ENCODE measurements around the gene NLRC3. TPM values are rescaled to one million over a fixed set of nuclear protein-coding genes. Genes with fewer than 3 reads are reported as not detected.

The NLRC3 gene
- polyA plus RNA-seq, 1 of the 3 experiments (the other 2 are of a cell fraction), result not detected

GRCh38 chr16:3625911-3626732, 48.9 kb upstream of the NLRC3 start:
- Histone ChIP-seq H3K9me2 (no peaks in the 10 kb centered on the region), H3K27ac (ENCODE audit: low read depth in 2 of 2, low read length in 1 of 2) (no peak overlapping the region), H3K36me3 (replicated peaks in 1 of 2; ENCODE audit: control insufficient read depth in 1 of 2, insufficient read depth in 2 of 2, low read length in 1 of 2) (no peaks in the 10 kb centered on the region), H3K27me3 (ENCODE audit: insufficient read depth) (no peaks in the 10 kb centered on the region), H4K20me1 (ENCODE audit: insufficient read depth) (0 out of 2 replicates have a peak, but pooled peaks cover 5% of the 10 kb centered on the region), H3F3A (replicated peaks; ENCODE audit: insufficient read depth) (peaks cover 5% of the 10 kb centered on the region), H3K9me3 (no peaks in the 10 kb centered on the region), H3K4me3 (ENCODE audit: low read depth in 2 of 2, low read length in 1 of 2) (no peak overlapping the region), H3K79me2 (ENCODE audit: insufficient read depth) (peaks cover 29% of the 10 kb centered on the region), H3K4me1 (ENCODE audit: control insufficient read depth in 1 of 2, insufficient read depth in 2 of 2, low read depth in 1 of 2, low read length in 1 of 2) (peaks cover 0 to 6% of the 10 kb centered on the region in 2 experiments; a peak in 1 of 4 replicates), H2AFZ (ENCODE audit: low read depth) (no peak overlapping the region), H3K4me2 (no peak overlapping the region), H3K9ac (no peak overlapping the region)
- 0 out of 2 replicates have a peak, but pooled peaks have one; percentile 19 for TF ChIP-seq RAD21 (IDR thresholded peaks at IDR 0.05; ENCODE audit: low read length)
- no peak for TF ChIP-seq GATA2 (CRISPR knock-in tag; IDR thresholded peaks at IDR 0.05)
- no peak for DNase-seq
- ChIA-PET CTCF (no interaction called here), POLR2A (no interaction called here)
- 95% methylated on average over 4 of the region's 4 CpGs for WGBS (ENCODE audit: low lambda C conversion rate)

GRCh38 chr16:3625331-3625730, 48.1 kb upstream of the NLRC3 start:
- Histone ChIP-seq H3K4me2 (no peak overlapping the region), H3K27me3 (ENCODE audit: insufficient read depth) (no peaks in the 10 kb centered on the region), H3K4me1 (ENCODE audit: control insufficient read depth in 1 of 2, insufficient read depth in 2 of 2, low read depth in 1 of 2, low read length in 1 of 2) (peaks cover 0 to 6% of the 10 kb centered on the region in 2 experiments; a peak in 1 of 4 replicates), H3F3A (replicated peaks; ENCODE audit: insufficient read depth) (peaks cover 5% of the 10 kb centered on the region), H4K20me1 (ENCODE audit: insufficient read depth) (0 out of 2 replicates have a peak, but pooled peaks cover 5% of the 10 kb centered on the region), H3K36me3 (replicated peaks in 1 of 2; ENCODE audit: control insufficient read depth in 1 of 2, insufficient read depth in 2 of 2, low read length in 1 of 2) (no peaks in the 10 kb centered on the region), H3K27ac (ENCODE audit: low read depth in 2 of 2, low read length in 1 of 2) (no peak overlapping the region), H3K9me3 (no peaks in the 10 kb centered on the region), H3K9me2 (no peaks in the 10 kb centered on the region), H3K9ac (no peak overlapping the region), H3K79me2 (ENCODE audit: insufficient read depth) (peaks cover 29% of the 10 kb centered on the region), H2AFZ (ENCODE audit: low read depth) (no peak overlapping the region), H3K4me3 (ENCODE audit: low read depth in 2 of 2, low read length in 1 of 2) (no peak overlapping the region)
- POLR2A ChIA-PET, result no interaction called here
- no peak for DNase-seq
- CTCF ChIA-PET, result no interaction called here
- 92% methylated on average over 5 of the region's 5 CpGs for WGBS (ENCODE audit: low lambda C conversion rate)
- no peak for TF ChIP-seq ZBTB33 (IDR thresholded peaks at IDR 0.05; ENCODE audit: borderline replicate concordance, low read depth)
- no peak for TF ChIP-seq YY1 (IDR thresholded peaks at IDR 0.05; ENCODE audit: low read depth)
- TF ChIP-seq PBX3 (IDR thresholded peaks at IDR 0.05), result no peak
- no peak for TF ChIP-seq GATA2 (CRISPR knock-in tag; IDR thresholded peaks at IDR 0.05)
- no peak for TF ChIP-seq MEF2A (IDR thresholded peaks at IDR 0.05; ENCODE audit: borderline replicate concordance, low read depth)
- no peak for TF ChIP-seq EP300 (IDR thresholded peaks at IDR 0.05; ENCODE audit: borderline replicate concordance in 1 of 2, low read depth in 1 of 2, low read length in 1 of 2)
- TF ChIP-seq REST (IDR thresholded peaks at IDR 0.05; ENCODE audit: low read depth, low read length), result no peak
- TF ChIP-seq USF2 (IDR thresholded peaks at IDR 0.05; ENCODE audit: borderline replicate concordance, low read depth, low read length), result no peak
- TF ChIP-seq NRF1 (IDR thresholded peaks at IDR 0.05; ENCODE audit: low read depth, low read length), result no peak
- TF ChIP-seq MXI1 (IDR thresholded peaks at IDR 0.05; ENCODE audit: low read depth, low read length), result no peak
- no peak for TF ChIP-seq TAF1 (IDR thresholded peaks at IDR 0.05; ENCODE audit: borderline replicate concordance, low read depth, low read length)
- no peak for TF ChIP-seq SIN3A (IDR thresholded peaks at IDR 0.05; ENCODE audit: borderline replicate concordance, low read depth, low read length)
- no peak for TF ChIP-seq GABPA (IDR thresholded peaks at IDR 0.05; ENCODE audit: low read depth)
- TF ChIP-seq RCOR1 (IDR thresholded peaks at IDR 0.05; ENCODE audit: low read length), result no peak
- TF ChIP-seq CHD2 (IDR thresholded peaks at IDR 0.05; ENCODE audit: low read length, partially characterized antibody), result no peak
- TF ChIP-seq MAX (IDR thresholded peaks at IDR 0.05; ENCODE audit: low read depth), result no peak
- no peak for TF ChIP-seq RFX5 (IDR thresholded peaks at IDR 0.05; ENCODE audit: low read length)
- no peak for TF ChIP-seq TEAD4 (IDR thresholded peaks at IDR 0.05; ENCODE audit: borderline replicate concordance, insufficient read depth)
